Panc1 (cell line): Measurements from ENCODE around the gene MAST4.

Source experiments
- POLR2AphosphoS5 ChIP-seq: IDR thresholded peaks from 2 replicates; pipeline ENCODE4 v1.6.1; 2012; ENCODE audit warnings: mild to moderate bottlenecking, low read depth, low read length, moderate library complexity
- SIN3A ChIP-seq: IDR thresholded peaks from 2 replicates; pipeline ENCODE4 v1.6.1; 2012; ENCODE audit warnings: low read depth, mild to moderate bottlenecking, low read length, moderate library complexity, borderline replicate concordance; ENCODE audit not compliant: insufficient read depth
- TF ChIP-seq, protein P1 (sequence below): fragments of 450-650 bp; IDR thresholded peaks from 2 replicates; pipeline ENCODE4 v1.5.1; 2017; ENCODE audit warnings: mild to moderate bottlenecking
- TF ChIP-seq, protein P2 (sequence below), 2 experiments: IDR thresholded peaks; 2 replicates each; pipeline ENCODE4 v1.6.1; 2011 to 2012; ENCODE audit warnings: low read depth in 2 of 2, control low read depth in 1 of 2, low read length in 1 of 2, mild to moderate bottlenecking in 1 of 2, moderate library complexity in 1 of 2; ENCODE audit not compliant: insufficient read depth in 1 of 2

DNA sequence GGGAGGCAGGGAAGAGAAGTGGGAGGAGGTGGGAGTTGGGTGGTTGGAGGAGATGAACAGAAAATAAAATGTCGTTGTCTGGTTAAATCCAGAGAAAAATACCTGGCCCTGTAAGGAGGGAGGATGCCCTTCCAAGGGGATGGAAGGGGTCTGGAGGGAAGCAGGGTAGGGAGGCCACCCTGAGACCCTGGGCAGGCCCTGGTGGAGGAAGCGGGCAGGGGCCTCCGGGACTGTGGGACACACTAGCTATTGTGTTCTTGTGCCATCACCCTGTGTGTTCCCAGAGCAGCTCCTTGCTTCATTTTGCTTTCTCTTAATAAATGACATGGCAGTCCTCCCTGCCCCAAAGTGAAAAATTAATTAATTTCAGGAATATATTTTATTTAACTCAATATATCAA is 612.2 kb downstream of the MAST4 start:
- TF ChIP-seq, protein P1, sequence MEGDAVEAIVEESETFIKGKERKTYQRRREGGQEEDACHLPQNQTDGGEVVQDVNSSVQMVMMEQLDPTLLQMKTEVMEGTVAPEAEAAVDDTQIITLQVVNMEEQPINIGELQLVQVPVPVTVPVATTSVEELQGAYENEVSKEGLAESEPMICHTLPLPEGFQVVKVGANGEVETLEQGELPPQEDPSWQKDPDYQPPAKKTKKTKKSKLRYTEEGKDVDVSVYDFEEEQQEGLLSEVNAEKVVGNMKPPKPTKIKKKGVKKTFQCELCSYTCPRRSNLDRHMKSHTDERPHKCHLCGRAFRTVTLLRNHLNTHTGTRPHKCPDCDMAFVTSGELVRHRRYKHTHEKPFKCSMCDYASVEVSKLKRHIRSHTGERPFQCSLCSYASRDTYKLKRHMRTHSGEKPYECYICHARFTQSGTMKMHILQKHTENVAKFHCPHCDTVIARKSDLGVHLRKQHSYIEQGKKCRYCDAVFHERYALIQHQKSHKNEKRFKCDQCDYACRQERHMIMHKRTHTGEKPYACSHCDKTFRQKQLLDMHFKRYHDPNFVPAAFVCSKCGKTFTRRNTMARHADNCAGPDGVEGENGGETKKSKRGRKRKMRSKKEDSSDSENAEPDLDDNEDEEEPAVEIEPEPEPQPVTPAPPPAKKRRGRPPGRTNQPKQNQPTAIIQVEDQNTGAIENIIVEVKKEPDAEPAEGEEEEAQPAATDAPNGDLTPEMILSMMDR: no peak
- TF ChIP-seq, protein P2, sequence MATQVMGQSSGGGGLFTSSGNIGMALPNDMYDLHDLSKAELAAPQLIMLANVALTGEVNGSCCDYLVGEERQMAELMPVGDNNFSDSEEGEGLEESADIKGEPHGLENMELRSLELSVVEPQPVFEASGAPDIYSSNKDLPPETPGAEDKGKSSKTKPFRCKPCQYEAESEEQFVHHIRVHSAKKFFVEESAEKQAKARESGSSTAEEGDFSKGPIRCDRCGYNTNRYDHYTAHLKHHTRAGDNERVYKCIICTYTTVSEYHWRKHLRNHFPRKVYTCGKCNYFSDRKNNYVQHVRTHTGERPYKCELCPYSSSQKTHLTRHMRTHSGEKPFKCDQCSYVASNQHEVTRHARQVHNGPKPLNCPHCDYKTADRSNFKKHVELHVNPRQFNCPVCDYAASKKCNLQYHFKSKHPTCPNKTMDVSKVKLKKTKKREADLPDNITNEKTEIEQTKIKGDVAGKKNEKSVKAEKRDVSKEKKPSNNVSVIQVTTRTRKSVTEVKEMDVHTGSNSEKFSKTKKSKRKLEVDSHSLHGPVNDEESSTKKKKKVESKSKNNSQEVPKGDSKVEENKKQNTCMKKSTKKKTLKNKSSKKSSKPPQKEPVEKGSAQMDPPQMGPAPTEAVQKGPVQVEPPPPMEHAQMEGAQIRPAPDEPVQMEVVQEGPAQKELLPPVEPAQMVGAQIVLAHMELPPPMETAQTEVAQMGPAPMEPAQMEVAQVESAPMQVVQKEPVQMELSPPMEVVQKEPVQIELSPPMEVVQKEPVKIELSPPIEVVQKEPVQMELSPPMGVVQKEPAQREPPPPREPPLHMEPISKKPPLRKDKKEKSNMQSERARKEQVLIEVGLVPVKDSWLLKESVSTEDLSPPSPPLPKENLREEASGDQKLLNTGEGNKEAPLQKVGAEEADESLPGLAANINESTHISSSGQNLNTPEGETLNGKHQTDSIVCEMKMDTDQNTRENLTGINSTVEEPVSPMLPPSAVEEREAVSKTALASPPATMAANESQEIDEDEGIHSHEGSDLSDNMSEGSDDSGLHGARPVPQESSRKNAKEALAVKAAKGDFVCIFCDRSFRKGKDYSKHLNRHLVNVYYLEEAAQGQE (IDR thresholded peaks at IDR 0.05; ENCODE audit: insufficient read depth in 1 of 2, low read depth in 2 of 2, low read length in 1 of 2): no peak
- TF ChIP-seq POLR2AphosphoS5 (no peak), SIN3A (no peak)
